ENCODE data around the gene RRBP1. TPM values are rescaled to one million over a fixed set of nuclear protein-coding genes. Genes with fewer than 3 reads are reported as not detected.

RRBP1 gene
- total and polyA plus RNA-seq, 4 donors, result 75.4 to 202 (median 130) TPM

GRCh38 chr20:17687800-17688199, 5.8 kb upstream of the RRBP1 start:
- Histone ChIP-seq H3K4me1 (ENCODE audit: control insufficient read depth in 4 of 4, insufficient read depth in 4 of 4, low read length in 3 of 4) (peaks cover 3 to 21% (median 19%) of the 10 kb centered on the region in 4 donors), H3K27ac (ENCODE audit: low read depth in 1 of 2, low read length in 2 of 2) (no peak overlapping the region), H3K4me3 (ENCODE audit: low read depth in 1 of 3, low read length in 3 of 3) (no peak overlapping the region), H3K27me3 (ENCODE audit: control insufficient read depth in 4 of 4, insufficient read depth in 4 of 4, low read length in 3 of 4) (no peaks in the 10 kb centered on the region), H3K9ac (ENCODE audit: low read depth in 1 of 2, low read length in 2 of 2) (no peak overlapping the region), H3K9me3 (ENCODE audit: control insufficient read depth in 4 of 4, low read length in 3 of 4) (no peaks in the 10 kb centered on the region), H3K36me3 (ENCODE audit: control insufficient read depth in 4 of 4, insufficient read depth in 3 of 4, low read depth in 1 of 4, low read length in 3 of 4) (no peaks in the 10 kb centered on the region)
- 90% methylated on average over 3 of the region's 3 CpGs for WGBS
- DNase-seq (ENCODE audit: low spot score), result no peak
- TF ChIP-seq TAF1 (conservative IDR thresholded peaks at IDR 0.05) (no peak), FOXA1 (IDR thresholded peaks at IDR 0.05) (no peak), GABPA (IDR thresholded peaks at IDR 0.05 in 1 of 2, conservative IDR thresholded peaks at IDR 0.05 in 1 of 2) (no peak), ATF3 (IDR thresholded peaks at IDR 0.05) (no peak), SP1 (IDR thresholded peaks at IDR 0.05) (no peak), JUND (IDR thresholded peaks at IDR 0.05) (no peak), FOXA2 (IDR thresholded peaks at IDR 0.05) (no peak), YY1 (IDR thresholded peaks at IDR 0.05) (no peak), CTCF (IDR thresholded peaks at IDR 0.05; ENCODE audit: low read depth, low read length, missing input control) (no peak), EGR1 (IDR thresholded peaks at IDR 0.05; ENCODE audit: low read depth in 2 of 2) (no peak), ZBTB33 (IDR thresholded peaks at IDR 0.05) (no peak), RXRA (IDR thresholded peaks at IDR 0.05) (no peak), REST (IDR thresholded peaks at IDR 0.05) (no peak), NR2F2 (IDR thresholded peaks at IDR 0.05) (no peak), MAX (IDR thresholded peaks at IDR 0.05) (no peak), HNF4G (IDR thresholded peaks at IDR 0.05) (no peak), HNF4A (conservative IDR thresholded peaks at IDR 0.05) (no peak), RAD21 (IDR thresholded peaks at IDR 0.05) (no peak)
